OCI-LY7 (cell line): Measurements from ENCODE around the gene SLC18A3. TPM values are rescaled to one million over a fixed set of nuclear protein-coding genes. Genes with fewer than 3 reads are reported as not detected.

Source experiments
- BruUV-seq: library from RNA; stranded (reverse); fragments of 400-500 nt; replicated peaks from 2 replicates; lab custom pipeline; 2021; lab: Mats Ljungman, UMichigan
- CTCF ChIA-PET: fragments of 300-600 bp; sonication (Branson Sonifier 250); formaldehyde crosslinking; loops from one replicate; lab custom pipeline; 2022; ENCODE audit warnings: antibody characterized with exemption; ENCODE audit not compliant: unreplicated experiment; lab: Charles Lee
- POLR2A ChIA-PET: fragments of 300-600 bp; sonication (Branson Sonifier 250); formaldehyde crosslinking; loops from one replicate; lab custom pipeline; 2022; ENCODE audit warnings: antibody characterized with exemption; lab: Charles Lee
- DNase-seq: peaks from one replicate; pipeline ENCODE4 v3.0.0-alpha.2; 2015; ENCODE audit warnings: low spot score
- H2AFZ ChIP-seq: fragments of 200-600 bp; sonication (generic), shearing (Covaris generic); 2 replicates; pipeline ENCODE4 v1.6.1; 2014; ENCODE audit warnings: mild to moderate bottlenecking, antibody characterized with exemption, low read length, moderate library complexity
- H3K27ac ChIP-seq: fragments of 200-600 bp; sonication (generic); 2 replicates; pipeline ENCODE4 v1.5.1; 2014; ENCODE audit warnings: mixed run types, low read depth, mild to moderate bottlenecking, moderate library complexity, low read length, inconsistent platforms; ENCODE audit not compliant: poor library complexity, severe bottlenecking
- H3K36me3 ChIP-seq: fragments of 200-600 bp; sonication (generic); 2 replicates; pipeline ENCODE4 v1.6.1; 2014; ENCODE audit warnings: mild to moderate bottlenecking, antibody characterized with exemption, low read length, moderate library complexity, mixed read lengths; ENCODE audit not compliant: insufficient read depth
- H3K4me1 ChIP-seq: fragments of 200-600 bp; sonication (generic); 2 replicates; pipeline ENCODE4 v1.5.1; 2014; ENCODE audit warnings: mild to moderate bottlenecking, low read length; ENCODE audit not compliant: insufficient read depth, poor library complexity, severe bottlenecking
- H3K4me2 ChIP-seq: fragments of 200-600 bp; sonication (generic); 2 replicates; pipeline ENCODE4 v1.6.1; 2014; ENCODE audit warnings: mild to moderate bottlenecking, low read length
- H3K4me3 ChIP-seq: fragments of 200-600 bp; sonication (generic); 2 replicates; pipeline ENCODE4 v1.5.1; 2014; ENCODE audit warnings: mild to moderate bottlenecking, low read depth, low read length; ENCODE audit not compliant: poor library complexity, severe bottlenecking
- H3K79me2 ChIP-seq: fragments of 200-600 bp; sonication (generic); 2 replicates; pipeline ENCODE4 v1.6.1; 2016; ENCODE audit warnings: low read depth, mild to moderate bottlenecking, low read length, moderate library complexity, mixed read lengths; ENCODE audit not compliant: insufficient read depth
- H3K9me2 ChIP-seq: fragments of 200-600 bp; sonication (generic); 2 replicates; pipeline ENCODE4 v1.6.1; 2016; ENCODE audit warnings: mild to moderate bottlenecking, low read length, mixed read lengths; ENCODE audit not compliant: insufficient read depth
- H3K9me3 ChIP-seq: fragments of 200-600 bp; sonication (generic); 2 replicates; pipeline ENCODE4 v1.6.1; 2014; ENCODE audit warnings: mild to moderate bottlenecking, mixed run types, low read length, mixed read lengths
- H4K20me1 ChIP-seq: fragments of 200-600 bp; sonication (generic); 2 replicates; pipeline ENCODE4 v1.6.1; 2014; ENCODE audit warnings: mild to moderate bottlenecking, antibody characterized with exemption, low read length, moderate library complexity, mixed read lengths; ENCODE audit not compliant: insufficient read depth
- CTCF ChIP-seq: fragments of 200-600 bp; sonication (generic); conservative IDR thresholded peaks from 2 replicates; pipeline ENCODE4 v1.5.1; 2014; ENCODE audit warnings: mild to moderate bottlenecking, antibody characterized with exemption, low read length, moderate library complexity, mixed read lengths
- EZH2phosphoT487 ChIP-seq: fragments of 200-600 bp; sonication (generic); IDR thresholded peaks from 2 replicates; pipeline ENCODE4 v1.6.1; 2018; ENCODE audit warnings: low read depth, borderline replicate concordance, mild to moderate bottlenecking, mixed run types, antibody characterized with exemption, low read length, moderate library complexity, mixed read lengths
- intact Hi-C: fragments of 100-400 bp; cut with micrococcal nuclease; formaldehyde crosslinking; loops from one replicate; pipeline ENCODE4 v1.10.0; 2022; ENCODE audit not compliant: unreplicated experiment
- total RNA-seq, 2 experiments: library from RNA; depleted of rRNA in 1 of 2; stranded (reverse); fragments of >200 nt in 1 of 2; shearing (Covaris generic) in 1 of 2; gene quantifications; 2 replicates each; pipeline ENCODE4 v1.2.3, GENCODE V29; 2014 to 2022

Gene SLC18A3
- total RNA-seq, 2 experiments from 2014 or later, result not detected

- Histone ChIP-seq H3K4me2 (no peak overlapping the region), H2AFZ (no peak overlapping the region), H3K9me3 (no peaks in the 10 kb centered on the region), H4K20me1 (no peaks in the 10 kb centered on the region), H3K4me1 (no peaks in the 10 kb centered on the region), H3K4me3 (no peak overlapping the region), H3K79me2 (no peaks in the 10 kb centered on the region), H3K27ac (no peak overlapping the region), H3K9me2 (no peaks in the 10 kb centered on the region), H3K36me3 (no peaks in the 10 kb centered on the region)
- no peak for DNase-seq
- intact Hi-C loops, result no loop called here
- POLR2A ChIA-PET, result interaction anchor here (0.5 kb wide), 1 partner anchor 1282 kb away, joined by 3 read pairs; no protein-coding TSS in a partner anchor
- TF ChIP-seq CTCF (no peak), EZH2phosphoT487 (no peak)
- CTCF ChIA-PET, result no interaction called here
- BruUV-seq, result no TSS peak
Measured at GRCh38 chr10:49568235-49568634, 41.9 kb upstream of the SLC18A3 start.

- no peak for DNase-seq
- Histone ChIP-seq H3K79me2 (no peaks in the 10 kb centered on the region), H3K4me3 (no peak overlapping the region), H3K27ac (no peak overlapping the region), H3K9me3 (no peaks in the 10 kb centered on the region), H3K4me1 (no peaks in the 10 kb centered on the region), H2AFZ (no peak overlapping the region), H4K20me1 (no peaks in the 10 kb centered on the region), H3K9me2 (no peaks in the 10 kb centered on the region), H3K36me3 (no peaks in the 10 kb centered on the region), H3K4me2 (no peak overlapping the region)
- CTCF ChIA-PET, result no interaction called here
- intact Hi-C loops, result no loop called here
- no TSS peak for BruUV-seq
- TF ChIP-seq CTCF (no peak), EZH2phosphoT487 (no peak)
- POLR2A ChIA-PET, result interaction anchor here (0.6 kb wide), 2 partner anchors 11 to 459 kb away, joined by 3 to 8 read pairs; no protein-coding TSS in a partner anchor
Measured at GRCh38 chr10:49569031-49569631, 41.0 kb upstream of the SLC18A3 start.

DNA sequence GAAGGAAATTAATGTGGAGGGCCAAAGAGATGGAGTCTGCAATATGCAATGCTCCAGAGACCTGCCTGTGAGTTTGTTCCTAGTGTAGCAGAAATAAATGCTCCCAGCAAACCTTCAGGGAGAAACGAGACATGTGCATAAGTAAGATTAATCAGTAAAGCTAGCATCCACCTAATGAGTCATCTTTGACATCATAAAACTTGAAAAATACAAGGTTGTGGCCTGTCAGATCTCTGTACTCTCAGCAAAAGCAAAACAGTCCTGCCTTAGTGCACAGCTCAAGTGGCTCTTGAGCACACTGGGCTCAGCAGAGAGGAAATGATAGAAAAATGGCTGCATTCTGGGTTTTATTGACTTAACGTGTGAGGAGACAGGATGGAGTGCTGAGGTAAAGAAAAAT is 38.7 kb upstream of the SLC18A3 start:
- Histone ChIP-seq H2AFZ (no peak overlapping the region), H3K4me1 (no peaks in the 10 kb centered on the region), H3K36me3 (no peaks in the 10 kb centered on the region), H3K4me3 (no peak overlapping the region), H3K4me2 (no peak overlapping the region), H3K9me2 (no peaks in the 10 kb centered on the region), H4K20me1 (no peaks in the 10 kb centered on the region), H3K27ac (no peak overlapping the region), H3K79me2 (no peaks in the 10 kb centered on the region), H3K9me3 (no peaks in the 10 kb centered on the region)
- ChIA-PET CTCF (no interaction called here), POLR2A (interaction anchor here (0.5 kb wide), 1 partner anchor 33 kb away, joined by 3 read pairs; no protein-coding TSS in a partner anchor)
- TF ChIP-seq EZH2phosphoT487, result no peak
- no peak for TF ChIP-seq CTCF
- BruUV-seq, result no TSS peak
- intact Hi-C loops, result no loop called here
- DNase-seq, result no peak
